ENCODE measurements around the gene PTPN13.

The PTPN13 gene

GRCh38 chr4:86675548-86675947 lies 81.4 kb downstream of the PTPN13 start:
- TF ChIP-seq CTCF (IDR thresholded peaks at IDR 0.05; ENCODE audit: low read depth, low read length) = no peak

GRCh38 chr4:86678796-86679195 lies 84.7 kb downstream of the PTPN13 start:
- no peak for DNase-seq (ENCODE audit: extremely low read depth, low read depth)
- TF ChIP-seq CTCF (IDR thresholded peaks at IDR 0.05; ENCODE audit: low read depth, low read length) = no peak

More at GRCh38 chr4:86675548-86675947, 81.4 kb downstream of the PTPN13 start:
- DNase-seq (ENCODE audit: extremely low read depth, low read depth) = no peak

- no peak for TF ChIP-seq CTCF (IDR thresholded peaks at IDR 0.05; ENCODE audit: low read depth, low read length)
- DNase-seq (ENCODE audit: extremely low read depth, low read depth) = no peak
These were observed 85.3 kb downstream of the PTPN13 start for GRCh38 chr4:86679441-86679840.

- DNase-seq (ENCODE audit: extremely low read depth, low read depth) = no peak
- TF ChIP-seq CTCF (IDR thresholded peaks at IDR 0.05; ENCODE audit: low read depth, low read length) = no peak
These were observed 89.1 kb downstream of the PTPN13 start for GRCh38 chr4:86683167-86683566.

GRCh38 chr4:86683983-86684382 lies 89.9 kb downstream of the PTPN13 start:
- TF ChIP-seq CTCF (IDR thresholded peaks at IDR 0.05; ENCODE audit: low read depth, low read length) = no peak
- DNase-seq (ENCODE audit: extremely low read depth, low read depth) = no peak

GRCh38 chr4:86685401-86685800 lies 91.3 kb downstream of the PTPN13 start:
- TF ChIP-seq CTCF (IDR thresholded peaks at IDR 0.05; ENCODE audit: low read depth, low read length) = no peak
- DNase-seq (ENCODE audit: extremely low read depth, low read depth) = peak; percentile 23

GRCh38 chr4:86686741-86687140 lies 92.6 kb downstream of the PTPN13 start:
- TF ChIP-seq CTCF (IDR thresholded peaks at IDR 0.05; ENCODE audit: low read depth, low read length) = no peak
- DNase-seq (ENCODE audit: extremely low read depth, low read depth) = no peak
